Measurements from ENCODE around the gene LETMD1. TPM values are rescaled to one million over a fixed set of nuclear protein-coding genes. Genes with fewer than 3 reads are reported as not detected.

LETMD1 gene
- total and polyA plus RNA-seq, 2 of the 13 experiments (the other 11 are each of a cell fraction or from before 2014, with no cell fraction given), result 43.3 to 87.7 TPM

- peak; percentile 73 for TF ChIP-seq MAX (IDR thresholded peaks at IDR 0.05)
- no peak; the same call in 1 of the 2 replicates for TF ChIP-seq ATF7-NPFF (CRISPR knock-in tag; IDR thresholded peaks at IDR 0.05; ENCODE audit: low read depth)
- no peak for TF ChIP-seq ZNF891 (CRISPR knock-in tag; IDR thresholded peaks at IDR 0.05)
- TF ChIP-seq ZFP41 (CRISPR knock-in tag; IDR thresholded peaks at IDR 0.05; ENCODE audit: borderline replicate concordance), result 0 out of 2 replicates have a peak, but pooled peaks have one; percentile 14
- TF ChIP-seq, protein P1, sequence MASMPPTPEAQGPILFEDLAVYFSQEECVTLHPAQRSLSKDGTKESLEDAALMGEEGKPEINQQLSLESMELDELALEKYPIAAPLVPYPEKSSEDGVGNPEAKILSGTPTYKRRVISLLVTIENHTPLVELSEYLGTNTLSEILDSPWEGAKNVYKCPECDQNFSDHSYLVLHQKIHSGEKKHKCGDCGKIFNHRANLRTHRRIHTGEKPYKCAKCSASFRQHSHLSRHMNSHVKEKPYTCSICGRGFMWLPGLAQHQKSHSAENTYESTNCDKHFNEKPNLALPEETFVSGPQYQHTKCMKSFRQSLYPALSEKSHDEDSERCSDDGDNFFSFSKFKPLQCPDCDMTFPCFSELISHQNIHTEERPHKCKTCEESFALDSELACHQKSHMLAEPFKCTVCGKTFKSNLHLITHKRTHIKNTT (CRISPR knock-in tag; IDR thresholded peaks at IDR 0.05), result no peak
- TF ChIP-seq, protein P2, sequence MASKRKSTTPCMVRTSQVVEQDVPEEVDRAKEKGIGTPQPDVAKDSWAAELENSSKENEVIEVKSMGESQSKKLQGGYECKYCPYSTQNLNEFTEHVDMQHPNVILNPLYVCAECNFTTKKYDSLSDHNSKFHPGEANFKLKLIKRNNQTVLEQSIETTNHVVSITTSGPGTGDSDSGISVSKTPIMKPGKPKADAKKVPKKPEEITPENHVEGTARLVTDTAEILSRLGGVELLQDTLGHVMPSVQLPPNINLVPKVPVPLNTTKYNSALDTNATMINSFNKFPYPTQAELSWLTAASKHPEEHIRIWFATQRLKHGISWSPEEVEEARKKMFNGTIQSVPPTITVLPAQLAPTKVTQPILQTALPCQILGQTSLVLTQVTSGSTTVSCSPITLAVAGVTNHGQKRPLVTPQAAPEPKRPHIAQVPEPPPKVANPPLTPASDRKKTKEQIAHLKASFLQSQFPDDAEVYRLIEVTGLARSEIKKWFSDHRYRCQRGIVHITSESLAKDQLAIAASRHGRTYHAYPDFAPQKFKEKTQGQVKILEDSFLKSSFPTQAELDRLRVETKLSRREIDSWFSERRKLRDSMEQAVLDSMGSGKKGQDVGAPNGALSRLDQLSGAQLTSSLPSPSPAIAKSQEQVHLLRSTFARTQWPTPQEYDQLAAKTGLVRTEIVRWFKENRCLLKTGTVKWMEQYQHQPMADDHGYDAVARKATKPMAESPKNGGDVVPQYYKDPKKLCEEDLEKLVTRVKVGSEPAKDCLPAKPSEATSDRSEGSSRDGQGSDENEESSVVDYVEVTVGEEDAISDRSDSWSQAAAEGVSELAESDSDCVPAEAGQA (IDR thresholded peaks at IDR 0.05; ENCODE audit: low read depth), result 0 out of 2 replicates have a peak, but pooled peaks have one; percentile 29
- TF ChIP-seq, protein P2 (CRISPR knock-in tag; IDR thresholded peaks at IDR 0.05; ENCODE audit: borderline replicate concordance), result no peak
- TF ChIP-seq ZNF121 (CRISPR knock-in tag; IDR thresholded peaks at IDR 0.05), result no peak
- peak; percentile 40; the same call in 1 of the 2 replicates for TF ChIP-seq ZNF564 (CRISPR knock-in tag; IDR thresholded peaks at IDR 0.05)
- TF ChIP-seq, protein P3, sequence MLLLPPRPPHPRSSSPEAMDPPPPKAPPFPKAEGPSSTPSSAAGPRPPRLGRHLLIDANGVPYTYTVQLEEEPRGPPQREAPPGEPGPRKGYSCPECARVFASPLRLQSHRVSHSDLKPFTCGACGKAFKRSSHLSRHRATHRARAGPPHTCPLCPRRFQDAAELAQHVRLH (CRISPR knock-in tag; IDR thresholded peaks at IDR 0.05; ENCODE audit: borderline replicate concordance, low read depth), result peak; percentile 30; the same call in 1 of the 2 replicates
- TF ChIP-seq MXD4 (CRISPR knock-in tag; IDR thresholded peaks at IDR 0.05), result peak; percentile 51; the same call in 1 of the 2 replicates
- TF ChIP-seq, protein P4, sequence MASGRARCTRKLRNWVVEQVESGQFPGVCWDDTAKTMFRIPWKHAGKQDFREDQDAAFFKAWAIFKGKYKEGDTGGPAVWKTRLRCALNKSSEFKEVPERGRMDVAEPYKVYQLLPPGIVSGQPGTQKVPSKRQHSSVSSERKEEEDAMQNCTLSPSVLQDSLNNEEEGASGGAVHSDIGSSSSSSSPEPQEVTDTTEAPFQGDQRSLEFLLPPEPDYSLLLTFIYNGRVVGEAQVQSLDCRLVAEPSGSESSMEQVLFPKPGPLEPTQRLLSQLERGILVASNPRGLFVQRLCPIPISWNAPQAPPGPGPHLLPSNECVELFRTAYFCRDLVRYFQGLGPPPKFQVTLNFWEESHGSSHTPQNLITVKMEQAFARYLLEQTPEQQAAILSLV (CRISPR knock-in tag; IDR thresholded peaks at IDR 0.05; ENCODE audit: borderline replicate concordance), result no peak
- no peak for TF ChIP-seq KDM4B (CRISPR knock-in tag; IDR thresholded peaks at IDR 0.05)
- TF ChIP-seq PHF5A (CRISPR knock-in tag; IDR thresholded peaks at IDR 0.05; ENCODE audit: low read depth, unreplicated experiment), result peak; percentile 55
- TF ChIP-seq ARHGAP35 (CRISPR knock-in tag; IDR thresholded peaks at IDR 0.05; ENCODE audit: borderline replicate concordance), result peak; percentile 10; the same call in 1 of the 2 replicates
- TF ChIP-seq ATF7 (IDR thresholded peaks at IDR 0.05), result no peak
- no peak for TF ChIP-seq ATF7 (CRISPR knock-in tag; IDR thresholded peaks at IDR 0.05)
- TF ChIP-seq ZNF720 (CRISPR knock-in tag; IDR thresholded peaks at IDR 0.05), result no peak
- peak; percentile 43; the same call in 1 of the 2 replicates for TF ChIP-seq ZNF12 (CRISPR knock-in tag; IDR thresholded peaks at IDR 0.05)
- no peak for TF ChIP-seq MTF2 (CRISPR knock-in tag; IDR thresholded peaks at IDR 0.05; ENCODE audit: borderline replicate concordance)
- TF ChIP-seq NFYB (CRISPR knock-in tag; IDR thresholded peaks at IDR 0.05), result peak; percentile 88
- TF ChIP-seq TCF7L2 (IDR thresholded peaks at IDR 0.05; ENCODE audit: low read depth, low read length), result no peak
Observed at GRCh38 chr12:51047655-51048540, at the start of gene LETMD1 (continued).
